ENCODE results near the gene CLTB. TPM values are rescaled to one million over a fixed set of nuclear protein-coding genes. Genes with fewer than 3 reads are reported as not detected.
A peak's percentile ranks its signal among the peaks of the same experiment; 100 is the strongest.

The CLTB gene
- total and polyA plus RNA-seq, 2 of the 13 experiments (the other 11 are each of a cell fraction or from before 2014, with no cell fraction given), result 23.3 to 33.8 TPM

GRCh38 chr5:176361437-176362232, 54.7 kb downstream of the CLTB start, which contains the start of gene KIAA1191 (continued):
- no peak; the same call in 1 of the 2 replicates for TF ChIP-seq NCOA1 (CRISPR knock-in tag; IDR thresholded peaks at IDR 0.05)
- TF ChIP-seq ZNF564 (CRISPR knock-in tag; IDR thresholded peaks at IDR 0.05), result no peak; the same call in 1 of the 2 replicates
- peak; percentile 69 for TF ChIP-seq MAX (IDR thresholded peaks at IDR 0.05)
- TF ChIP-seq ZNF430 (CRISPR knock-in tag; IDR thresholded peaks at IDR 0.05), result peak; percentile 95
- TF ChIP-seq, protein P1, sequence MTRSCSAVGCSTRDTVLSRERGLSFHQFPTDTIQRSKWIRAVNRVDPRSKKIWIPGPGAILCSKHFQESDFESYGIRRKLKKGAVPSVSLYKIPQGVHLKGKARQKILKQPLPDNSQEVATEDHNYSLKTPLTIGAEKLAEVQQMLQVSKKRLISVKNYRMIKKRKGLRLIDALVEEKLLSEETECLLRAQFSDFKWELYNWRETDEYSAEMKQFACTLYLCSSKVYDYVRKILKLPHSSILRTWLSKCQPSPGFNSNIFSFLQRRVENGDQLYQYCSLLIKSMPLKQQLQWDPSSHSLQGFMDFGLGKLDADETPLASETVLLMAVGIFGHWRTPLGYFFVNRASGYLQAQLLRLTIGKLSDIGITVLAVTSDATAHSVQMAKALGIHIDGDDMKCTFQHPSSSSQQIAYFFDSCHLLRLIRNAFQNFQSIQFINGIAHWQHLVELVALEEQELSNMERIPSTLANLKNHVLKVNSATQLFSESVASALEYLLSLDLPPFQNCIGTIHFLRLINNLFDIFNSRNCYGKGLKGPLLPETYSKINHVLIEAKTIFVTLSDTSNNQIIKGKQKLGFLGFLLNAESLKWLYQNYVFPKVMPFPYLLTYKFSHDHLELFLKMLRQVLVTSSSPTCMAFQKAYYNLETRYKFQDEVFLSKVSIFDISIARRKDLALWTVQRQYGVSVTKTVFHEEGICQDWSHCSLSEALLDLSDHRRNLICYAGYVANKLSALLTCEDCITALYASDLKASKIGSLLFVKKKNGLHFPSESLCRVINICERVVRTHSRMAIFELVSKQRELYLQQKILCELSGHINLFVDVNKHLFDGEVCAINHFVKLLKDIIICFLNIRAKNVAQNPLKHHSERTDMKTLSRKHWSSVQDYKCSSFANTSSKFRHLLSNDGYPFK (CRISPR knock-in tag; IDR thresholded peaks at IDR 0.05; ENCODE audit: borderline replicate concordance), result peak; percentile 92; the same call in 1 of the 2 replicates
- TF ChIP-seq MXD1 (CRISPR knock-in tag; IDR thresholded peaks at IDR 0.05), result peak; percentile 22; the same call in 1 of the 2 replicates
- TF ChIP-seq, protein P2, sequence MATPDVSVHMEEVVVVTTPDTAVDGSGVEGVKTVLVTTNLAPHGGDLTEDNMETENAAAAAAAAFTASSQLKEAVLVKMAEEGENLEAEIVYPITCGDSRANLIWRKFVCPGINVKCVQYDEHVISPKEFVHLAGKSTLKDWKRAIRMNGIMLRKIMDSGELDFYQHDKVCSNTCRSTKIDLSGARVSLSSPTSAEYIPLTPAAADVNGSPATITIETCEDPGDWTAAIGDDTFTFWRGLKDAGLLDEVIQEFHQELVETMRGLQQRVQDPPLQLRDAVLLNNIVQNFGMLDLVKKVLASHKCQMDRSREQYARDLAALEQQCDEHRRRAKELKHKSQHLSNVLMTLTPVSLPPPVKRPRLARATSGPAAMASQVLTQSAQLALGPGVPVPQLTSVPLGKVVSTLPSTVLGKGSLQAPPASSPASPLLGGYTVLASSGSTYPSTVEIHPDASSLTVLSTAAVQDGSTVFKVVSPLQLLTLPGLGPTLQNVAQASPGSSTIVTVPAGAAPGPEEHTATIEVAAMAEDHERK (CRISPR knock-in tag; IDR thresholded peaks at IDR 0.05; ENCODE audit: low read depth), result no peak
- no peak for TF ChIP-seq ATRX (CRISPR knock-in tag; IDR thresholded peaks at IDR 0.05; ENCODE audit: borderline replicate concordance)
- no peak for TF ChIP-seq GLI4 (CRISPR knock-in tag; IDR thresholded peaks at IDR 0.05; ENCODE audit: borderline replicate concordance)
- TF ChIP-seq BRCA1 (CRISPR knock-in tag; IDR thresholded peaks at IDR 0.05), result no peak
- no peak for TF ChIP-seq SKIL (CRISPR knock-in tag; IDR thresholded peaks at IDR 0.05; ENCODE audit: borderline replicate concordance)
- TF ChIP-seq ZNF678 (CRISPR knock-in tag; IDR thresholded peaks at IDR 0.05), result peak; percentile 75; the same call in 1 of the 2 replicates
- TF ChIP-seq ZNF646 (CRISPR knock-in tag; IDR thresholded peaks at IDR 0.05), result 0 out of 2 replicates have a peak, but pooled peaks have one; percentile 29

Measured in HepG2 (cell line).